ENCODE results near the gene PCDH20. TPM values are rescaled to one million over a fixed set of nuclear protein-coding genes. Genes with fewer than 3 reads are reported as not detected.

Gene PCDH20
- total and polyA plus RNA-seq, 2 of the 13 experiments (the other 11 are each of a cell fraction or from before 2014, with no cell fraction given) = 0.02 TPM; not detected in 1

DNA sequence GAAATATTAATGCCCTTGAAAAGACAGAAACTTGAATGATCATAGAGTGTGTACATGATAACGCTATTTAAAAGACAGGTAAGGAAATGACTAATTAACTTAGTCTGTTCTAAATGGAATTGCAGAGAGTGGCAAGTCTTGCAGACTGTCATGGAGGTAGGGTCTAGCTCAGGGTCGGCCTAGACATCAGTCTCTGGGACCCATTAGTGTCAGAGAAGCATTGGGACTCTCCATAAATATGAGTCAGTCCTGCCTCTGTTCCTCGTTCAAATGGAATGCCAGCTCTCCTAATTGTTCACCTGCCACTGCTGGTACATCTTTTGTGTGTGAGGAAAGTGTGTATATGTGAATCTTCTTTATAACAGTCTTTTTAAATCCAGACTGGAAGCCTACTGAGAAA is 28.0 kb downstream of the PCDH20 start:
- no peak overlapping the region for H3K4me3 ChIP-seq (replicated peaks in 1 of 3; ENCODE audit: insufficient read depth in 1 of 3, low read depth in 2 of 3, low read length in 3 of 3)
- H3K27ac ChIP-seq (ENCODE audit: extremely low read length, insufficient read depth, low read length) = no peak overlapping the region
- no TSS peak for BruUV-seq (replicated peaks)
- intact Hi-C loops (cut with micrococcal nuclease; ENCODE audit: unreplicated experiment) (no loop called here), in situ Hi-C loops (cut with HindIII; ENCODE audit: extremely low pct_ligation_motif_present, low pct_unique_long_range_greater_than_20kb) (no loop called here)
- no peak for TF ChIP-seq KMT2A (CRISPR knock-in tag; IDR thresholded peaks at IDR 0.05)
- TF ChIP-seq, protein P1, sequence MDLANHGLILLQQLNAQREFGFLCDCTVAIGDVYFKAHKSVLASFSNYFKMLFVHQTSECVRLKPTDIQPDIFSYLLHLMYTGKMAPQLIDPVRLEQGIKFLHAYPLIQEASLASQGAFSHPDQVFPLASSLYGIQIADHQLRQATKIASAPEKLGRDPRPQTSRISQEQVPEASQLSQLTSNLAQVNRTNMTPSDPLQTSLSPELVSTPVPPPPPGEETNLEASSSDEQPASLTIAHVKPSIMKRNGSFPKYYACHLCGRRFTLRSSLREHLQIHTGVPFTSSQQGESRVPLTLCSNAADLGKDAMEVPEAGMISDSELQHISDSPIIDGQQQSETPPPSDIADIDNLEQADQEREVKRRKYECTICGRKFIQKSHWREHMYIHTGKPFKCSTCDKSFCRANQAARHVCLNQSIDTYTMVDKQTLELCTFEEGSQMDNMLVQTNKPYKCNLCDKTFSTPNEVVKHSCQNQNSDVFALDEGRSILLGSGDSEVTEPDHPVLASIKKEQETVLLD (CRISPR knock-in tag; IDR thresholded peaks at IDR 0.05; ENCODE audit: low read depth) = no peak
- TF ChIP-seq IRF9 (CRISPR knock-in tag; IDR thresholded peaks at IDR 0.05; ENCODE audit: borderline replicate concordance) = no peak
- TF ChIP-seq HMGA1 (CRISPR knock-in tag; conservative IDR thresholded peaks at IDR 0.05) = no peak
- no peak for TF ChIP-seq ZNF510 (CRISPR knock-in tag; IDR thresholded peaks at IDR 0.05; ENCODE audit: low read depth)
- TF ChIP-seq ZNF841 (CRISPR knock-in tag; IDR thresholded peaks at IDR 0.05; ENCODE audit: borderline replicate concordance) = no peak
- no peak for TF ChIP-seq REXO4 (CRISPR knock-in tag; IDR thresholded peaks at IDR 0.05; ENCODE audit: borderline replicate concordance)
- no peak for TF ChIP-seq NR2F1 (CRISPR knock-in tag; IDR thresholded peaks at IDR 0.05)
- TF ChIP-seq IRX3 (CRISPR knock-in tag; IDR thresholded peaks at IDR 0.05; ENCODE audit: borderline replicate concordance, low read depth) = no peak
- no peak for TF ChIP-seq ELF3 (CRISPR knock-in tag; IDR thresholded peaks at IDR 0.05)
- TF ChIP-seq ZFP37 (CRISPR knock-in tag; IDR thresholded peaks at IDR 0.05; ENCODE audit: borderline replicate concordance) = no peak
- TF ChIP-seq YEATS4 (CRISPR knock-in tag; IDR thresholded peaks at IDR 0.05; ENCODE audit: borderline replicate concordance) = no peak
- no peak for TF ChIP-seq MYPOP (CRISPR knock-in tag; IDR thresholded peaks at IDR 0.05)
- H3K4me2 ChIP-seq (ENCODE audit: low read depth, low read length) = no peak overlapping the region
- no peaks in the 10 kb centered on the region for H3K9me3 ChIP-seq (ENCODE audit: low read length)
- H4K20me1 ChIP-seq (ENCODE audit: insufficient read depth, low read length) = no peaks in the 10 kb centered on the region
- ATAC-seq = no peak
- H3K9ac ChIP-seq (ENCODE audit: insufficient read depth, low read depth, low read length) = no peak overlapping the region
- DNase-seq (ENCODE audit: low spot score) = no peak
- H3K27me3 ChIP-seq (ENCODE audit: control insufficient read depth in 1 of 2, insufficient read depth in 2 of 2, low read length in 2 of 2) = no peaks in the 10 kb centered on the region
- ChIA-PET CTCF (ENCODE audit: low intra/inter-chr PET ratio, low total read pairs) (no interaction called here), POLR2A (no interaction called here)
- FAIRE-seq = no peak
- WGBS (ENCODE audit: low lambda C conversion rate) = 1% methylated on average over 3 of the region's 3 CpGs
- no peaks in the 10 kb centered on the region for H3K36me3 ChIP-seq (replicated peaks in 1 of 2; ENCODE audit: control insufficient read depth in 1 of 2, insufficient read depth in 2 of 2, low read length in 2 of 2)
- no peak overlapping the region for H2AFZ ChIP-seq (ENCODE audit: low read length)
- H3K4me1 ChIP-seq (ENCODE audit: insufficient read depth, low read length) = no peaks in the 10 kb centered on the region
- no peaks in the 10 kb centered on the region for H3K79me2 ChIP-seq (ENCODE audit: insufficient read depth, low read length)
